Progenitor cell of endocrine pancreas (in vitro differentiated cells): ENCODE results near the gene FAM184A. TPM values are rescaled to one million over a fixed set of nuclear protein-coding genes. Genes with fewer than 3 reads are reported as not detected.

Experiments
- DNase-seq: peaks from one replicate; pipeline ENCODE4 v3.0.0; 2021; ENCODE audit warnings: low spot score; ENCODE audit not compliant: unreplicated experiment
- H3K27ac Mint-ChIP-seq: 2 replicates; pipeline ENCODE4 v1.8.0; 2021; ENCODE audit warnings: mild to moderate bottlenecking, moderate library complexity, mixed read lengths
- H3K27me3 Mint-ChIP-seq: 2 replicates; pipeline ENCODE4 v1.8.0; 2021; ENCODE audit warnings: mixed read lengths
- H3K36me3 Mint-ChIP-seq: 2 replicates; pipeline ENCODE4 v1.8.0; 2022; ENCODE audit warnings: mixed read lengths; ENCODE audit not compliant: insufficient read depth
- H3K4me1 Mint-ChIP-seq: 2 replicates; pipeline ENCODE4 v1.8.0; 2021; ENCODE audit warnings: low read depth, mixed read lengths
- H3K4me3 Mint-ChIP-seq: 2 replicates; pipeline ENCODE4 v1.8.0; 2021; ENCODE audit warnings: low read depth, mild to moderate bottlenecking, moderate library complexity, mixed read lengths
- H3K9me3 Mint-ChIP-seq: 2 replicates; pipeline ENCODE4 v1.8.0; 2021; ENCODE audit warnings: low read depth, mixed read lengths
- total RNA-seq: library from RNA; stranded (reverse); gene quantifications from 2 replicates; pipeline ENCODE4 v1.2.1, GENCODE V29; 2021
- TF ChIP-seq, protein P1 (sequence below): fragments of 200-600 bp; sonication (generic); IDR thresholded peaks from one replicate; pipeline ENCODE4 v1.5.0; 2021; ENCODE audit warnings: antibody characterized with exemption, mild to moderate bottlenecking; ENCODE audit not compliant: unreplicated experiment

FAM184A gene
- total RNA-seq, 1 donor from 2014 or later = 20.9 TPM

DNA sequence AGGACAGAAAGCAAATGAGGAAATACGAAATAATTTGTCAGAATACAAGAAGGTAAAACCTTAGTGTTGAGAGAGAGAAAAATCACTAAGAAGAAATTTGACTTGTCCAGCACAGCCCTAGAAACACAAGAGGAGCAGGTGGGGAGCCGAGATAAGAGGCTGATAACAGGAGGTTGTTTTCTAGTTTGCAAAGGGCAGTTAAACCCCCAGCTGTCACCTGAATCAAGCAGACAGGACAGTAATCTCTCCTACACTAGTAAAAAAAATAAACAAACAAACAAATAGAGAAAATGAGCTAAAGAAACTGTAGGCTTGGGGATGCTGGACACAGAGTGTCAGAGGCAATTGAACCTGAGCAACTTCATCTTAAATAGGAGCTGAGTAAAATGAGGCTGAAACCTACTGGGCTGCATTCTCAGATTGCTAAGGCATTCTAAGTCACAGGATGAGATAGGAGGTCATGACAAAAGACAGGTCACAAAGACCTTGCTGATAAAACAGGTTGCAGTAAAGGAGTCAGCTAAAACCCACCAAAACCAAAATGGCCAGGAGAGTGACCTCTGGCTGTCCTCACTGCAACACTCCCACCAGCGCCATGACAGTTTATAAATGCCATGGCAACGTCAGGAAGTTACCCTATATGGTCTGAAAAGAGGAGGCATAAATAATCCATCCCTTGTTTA is 40.4 kb downstream of the FAM184A start:
- Mint-ChIP-seq H3K9me3 (no peaks in the 10 kb centered on the region), H3K36me3 (no peaks in the 10 kb centered on the region), H3K27ac (peak overlapping the region; percentile 79), H3K4me1 (peaks cover 38% of the 10 kb centered on the region), H3K4me3 (no peak overlapping the region), H3K27me3 (no peaks in the 10 kb centered on the region)
- no peak for DNase-seq
- TF ChIP-seq, protein P1, sequence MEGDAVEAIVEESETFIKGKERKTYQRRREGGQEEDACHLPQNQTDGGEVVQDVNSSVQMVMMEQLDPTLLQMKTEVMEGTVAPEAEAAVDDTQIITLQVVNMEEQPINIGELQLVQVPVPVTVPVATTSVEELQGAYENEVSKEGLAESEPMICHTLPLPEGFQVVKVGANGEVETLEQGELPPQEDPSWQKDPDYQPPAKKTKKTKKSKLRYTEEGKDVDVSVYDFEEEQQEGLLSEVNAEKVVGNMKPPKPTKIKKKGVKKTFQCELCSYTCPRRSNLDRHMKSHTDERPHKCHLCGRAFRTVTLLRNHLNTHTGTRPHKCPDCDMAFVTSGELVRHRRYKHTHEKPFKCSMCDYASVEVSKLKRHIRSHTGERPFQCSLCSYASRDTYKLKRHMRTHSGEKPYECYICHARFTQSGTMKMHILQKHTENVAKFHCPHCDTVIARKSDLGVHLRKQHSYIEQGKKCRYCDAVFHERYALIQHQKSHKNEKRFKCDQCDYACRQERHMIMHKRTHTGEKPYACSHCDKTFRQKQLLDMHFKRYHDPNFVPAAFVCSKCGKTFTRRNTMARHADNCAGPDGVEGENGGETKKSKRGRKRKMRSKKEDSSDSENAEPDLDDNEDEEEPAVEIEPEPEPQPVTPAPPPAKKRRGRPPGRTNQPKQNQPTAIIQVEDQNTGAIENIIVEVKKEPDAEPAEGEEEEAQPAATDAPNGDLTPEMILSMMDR = no peak

GRCh38 chr6:119037264-119037663 is 41.2 kb downstream of the FAM184A start:
- no peak for DNase-seq
- H3K9me3 Mint-ChIP-seq = no peaks in the 10 kb centered on the region
- TF ChIP-seq, protein P1 = no peak
- H3K27me3 Mint-ChIP-seq = no peaks in the 10 kb centered on the region
- no peaks in the 10 kb centered on the region for H3K36me3 Mint-ChIP-seq
- H3K4me3 Mint-ChIP-seq = no peak overlapping the region
- H3K27ac Mint-ChIP-seq = peak overlapping the region; percentile 88
- H3K4me1 Mint-ChIP-seq = peaks cover 38% of the 10 kb centered on the region

DNA sequence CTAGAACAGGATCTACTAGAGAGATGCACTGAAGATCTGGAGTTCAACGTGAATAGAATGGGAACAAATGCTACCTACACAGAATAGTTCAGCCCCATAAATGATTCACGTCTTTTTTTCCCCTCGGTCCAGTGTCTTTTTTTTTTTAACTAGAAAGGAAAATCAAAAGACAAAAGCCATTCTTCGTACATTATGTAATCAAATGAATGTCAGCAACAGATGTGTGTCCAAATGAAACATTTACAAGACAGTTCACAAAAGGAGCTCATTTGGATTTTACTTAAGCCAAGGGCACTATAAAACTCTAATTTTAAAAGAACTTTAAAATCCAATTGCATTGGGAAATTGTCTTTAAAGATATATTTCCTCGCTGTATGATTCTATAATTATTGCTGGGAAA is 42.4 kb downstream of the FAM184A start:
- Mint-ChIP-seq H3K4me3 (no peak overlapping the region), H3K4me1 (peaks cover 38% of the 10 kb centered on the region), H3K27ac (peak overlapping the region; percentile 10), H3K36me3 (no peaks in the 10 kb centered on the region), H3K9me3 (no peaks in the 10 kb centered on the region), H3K27me3 (no peaks in the 10 kb centered on the region)
- no peak for DNase-seq
- TF ChIP-seq, protein P1 = no peak

DNA sequence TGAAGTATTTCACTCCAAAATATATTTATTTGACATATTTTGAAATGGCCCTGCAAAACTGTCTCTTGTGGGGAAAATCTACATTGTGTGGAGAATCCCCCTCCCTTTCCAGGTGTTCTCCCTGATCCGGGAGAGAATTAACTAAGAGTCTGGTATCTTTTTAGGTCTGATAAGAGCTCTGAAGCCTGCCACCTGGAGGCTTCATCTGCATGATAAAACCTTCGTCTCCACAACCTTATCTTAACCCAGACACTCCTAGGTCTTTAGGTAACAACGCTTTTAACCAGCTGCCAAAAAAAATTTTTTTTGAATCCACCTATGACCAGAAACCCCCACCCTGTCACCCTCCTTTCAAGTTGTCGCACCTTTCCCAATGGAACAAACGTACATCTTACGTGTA is 43.0 kb downstream of the FAM184A start:
- Mint-ChIP-seq H3K9me3 (no peaks in the 10 kb centered on the region), H3K36me3 (no peaks in the 10 kb centered on the region), H3K27ac (peak overlapping the region; percentile 45), H3K4me3 (peak overlapping the region; percentile 15), H3K27me3 (no peaks in the 10 kb centered on the region), H3K4me1 (peaks cover 38% of the 10 kb centered on the region)
- TF ChIP-seq, protein P1 = no peak
- DNase-seq = no peak

GRCh38 chr6:119034827-119035458 is 43.5 kb downstream of the FAM184A start:
- Mint-ChIP-seq H3K4me3 (peak overlapping the region; percentile 15), H3K27me3 (no peaks in the 10 kb centered on the region), H3K27ac (peak overlapping the region; percentile 72), H3K9me3 (no peaks in the 10 kb centered on the region), H3K4me1 (peaks cover 34% of the 10 kb centered on the region), H3K36me3 (no peaks in the 10 kb centered on the region)
- no peak for DNase-seq
- TF ChIP-seq, protein P1 = no peak
